OCI-LY1 (cell line): ENCODE results near the gene LRP8.

Source experiments
- H2AFZ ChIP-seq: fragments of 200-600 bp; sonication (generic), shearing (Covaris generic); 2 replicates; pipeline ENCODE4 v1.6.0; 2014; ENCODE audit warnings: antibody characterized with exemption, mild to moderate bottlenecking, low read length
- H3F3A ChIP-seq: fragments of 200-600 bp; sonication (generic), shearing (Covaris generic); 2 replicates; pipeline ENCODE4 v1.6.0; 2014; ENCODE audit warnings: mild to moderate bottlenecking, antibody characterized with exemption, low read length, moderate library complexity; ENCODE audit not compliant: insufficient read depth
- H3K27ac ChIP-seq: fragments of 200-600 bp; sonication (generic); 2 replicates; pipeline ENCODE4 v1.5.1; 2014; ENCODE audit warnings: low read length, mixed run types, mild to moderate bottlenecking, low read depth; ENCODE audit not compliant: poor library complexity, severe bottlenecking
- H3K27me3 ChIP-seq: fragments of 200-600 bp; sonication (generic); 2 replicates; pipeline ENCODE4 v1.6.0; 2014; ENCODE audit warnings: antibody characterized with exemption, mild to moderate bottlenecking, low read length, moderate library complexity; ENCODE audit not compliant: insufficient read depth
- H3K36me3 ChIP-seq: fragments of 200-600 bp; sonication (generic); 2 replicates; pipeline ENCODE4 v1.6.1; 2014; ENCODE audit warnings: mild to moderate bottlenecking, antibody characterized with exemption, low read length, moderate library complexity, mixed read lengths; ENCODE audit not compliant: insufficient read depth
- H3K4me1 ChIP-seq: fragments of 200-600 bp; sonication (generic); 2 replicates; pipeline ENCODE4 v1.5.1; 2014; ENCODE audit warnings: mild to moderate bottlenecking, low read length, moderate library complexity; ENCODE audit not compliant: insufficient read depth, severe bottlenecking
- H3K4me2 ChIP-seq: fragments of 200-600 bp; sonication (generic), shearing (Covaris generic); 2 replicates; pipeline ENCODE4 v1.6.1; 2014; ENCODE audit warnings: low read length
- H3K4me3 ChIP-seq: fragments of 200-600 bp; sonication (generic); 2 replicates; pipeline ENCODE4 v1.5.1; 2014; ENCODE audit warnings: low read length, low read depth, mild to moderate bottlenecking, mixed read lengths; ENCODE audit not compliant: poor library complexity, severe bottlenecking
- H3K79me2 ChIP-seq: fragments of 200-600 bp; shearing (Covaris generic); 2 replicates; pipeline ENCODE4 v1.6.1; 2016; ENCODE audit warnings: mixed run types, low read length, mixed read lengths; ENCODE audit not compliant: insufficient read depth
- H3K9ac ChIP-seq: fragments of 200-600 bp; sonication (generic), shearing (Covaris generic); 2 replicates; pipeline ENCODE4 v1.6.1; 2014; ENCODE audit warnings: mild to moderate bottlenecking, low read length, mixed read lengths
- H3K9me2 ChIP-seq: fragments of 200-600 bp; sonication (generic), shearing (Covaris generic); 2 replicates; pipeline ENCODE4 v1.6.1; 2014; ENCODE audit warnings: low read depth, mild to moderate bottlenecking, low read length, mixed read lengths
- H3K9me3 ChIP-seq: fragments of 200-600 bp; shearing (Covaris generic); 2 replicates; pipeline ENCODE4 v1.6.1; 2014; ENCODE audit warnings: low read length, mixed read lengths
- H4K20me1 ChIP-seq: fragments of 200-600 bp; sonication (generic), shearing (Covaris generic); 2 replicates; pipeline ENCODE4 v1.6.0; 2016; ENCODE audit warnings: mild to moderate bottlenecking, low read length; ENCODE audit not compliant: insufficient read depth
- EZH2 ChIP-seq: fragments of 200-600 bp; sonication (generic), shearing (Covaris generic); IDR thresholded peaks from 2 replicates; pipeline ENCODE4 v1.8.0; 2017; ENCODE audit warnings: borderline replicate concordance, mixed run types, mild to moderate bottlenecking, antibody characterized with exemption, low read length, moderate library complexity, mixed read lengths
- TF ChIP-seq, protein P1 (sequence below): fragments of 200-600 bp; sonication (generic), shearing (Covaris generic); IDR thresholded peaks from 2 replicates; pipeline ENCODE4 v1.5.1; 2017; ENCODE audit warnings: mild to moderate bottlenecking, antibody characterized with exemption, low read length, moderate library complexity, mixed read lengths

Gene LRP8

DNA sequence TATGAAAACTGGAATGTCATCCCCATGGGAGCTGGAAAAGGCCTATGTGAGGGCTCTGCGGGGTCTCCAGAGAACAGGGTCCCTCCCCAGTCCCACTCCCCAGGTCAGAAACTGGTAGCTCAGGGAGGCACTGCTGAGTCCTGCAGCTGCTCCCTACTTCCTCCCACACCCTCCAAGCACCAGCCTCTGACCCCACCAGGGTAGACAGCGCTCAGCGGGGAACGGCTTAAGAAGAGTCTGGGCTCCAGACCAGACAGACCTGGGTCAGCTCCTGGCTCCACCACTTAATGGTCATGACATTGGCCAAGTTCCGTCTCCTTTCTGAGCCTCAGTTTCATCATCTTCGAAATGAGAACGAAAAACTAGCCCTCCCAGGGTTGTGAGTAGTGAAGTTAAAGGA lies 7.2 kb downstream of the LRP8 start:
- H3K4me2 ChIP-seq = no peak overlapping the region
- peaks cover 92% of the 10 kb centered on the region for H3K36me3 ChIP-seq
- no peak for TF ChIP-seq EZH2
- TF ChIP-seq, protein P1, sequence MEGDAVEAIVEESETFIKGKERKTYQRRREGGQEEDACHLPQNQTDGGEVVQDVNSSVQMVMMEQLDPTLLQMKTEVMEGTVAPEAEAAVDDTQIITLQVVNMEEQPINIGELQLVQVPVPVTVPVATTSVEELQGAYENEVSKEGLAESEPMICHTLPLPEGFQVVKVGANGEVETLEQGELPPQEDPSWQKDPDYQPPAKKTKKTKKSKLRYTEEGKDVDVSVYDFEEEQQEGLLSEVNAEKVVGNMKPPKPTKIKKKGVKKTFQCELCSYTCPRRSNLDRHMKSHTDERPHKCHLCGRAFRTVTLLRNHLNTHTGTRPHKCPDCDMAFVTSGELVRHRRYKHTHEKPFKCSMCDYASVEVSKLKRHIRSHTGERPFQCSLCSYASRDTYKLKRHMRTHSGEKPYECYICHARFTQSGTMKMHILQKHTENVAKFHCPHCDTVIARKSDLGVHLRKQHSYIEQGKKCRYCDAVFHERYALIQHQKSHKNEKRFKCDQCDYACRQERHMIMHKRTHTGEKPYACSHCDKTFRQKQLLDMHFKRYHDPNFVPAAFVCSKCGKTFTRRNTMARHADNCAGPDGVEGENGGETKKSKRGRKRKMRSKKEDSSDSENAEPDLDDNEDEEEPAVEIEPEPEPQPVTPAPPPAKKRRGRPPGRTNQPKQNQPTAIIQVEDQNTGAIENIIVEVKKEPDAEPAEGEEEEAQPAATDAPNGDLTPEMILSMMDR = no peak
- no peak overlapping the region for H3K4me3 ChIP-seq
- H3K79me2 ChIP-seq = peaks cover 17% of the 10 kb centered on the region
- H3K9me2 ChIP-seq = no peaks in the 10 kb centered on the region
- H4K20me1 ChIP-seq = no peaks in the 10 kb centered on the region
- no peak overlapping the region for H2AFZ ChIP-seq
- H3F3A ChIP-seq = no peaks in the 10 kb centered on the region
- no peaks in the 10 kb centered on the region for H3K27me3 ChIP-seq
- H3K9me3 ChIP-seq = no peaks in the 10 kb centered on the region
- H3K27ac ChIP-seq = no peak overlapping the region
- H3K9ac ChIP-seq = no peak overlapping the region
- peaks cover 14% of the 10 kb centered on the region for H3K4me1 ChIP-seq

DNA sequence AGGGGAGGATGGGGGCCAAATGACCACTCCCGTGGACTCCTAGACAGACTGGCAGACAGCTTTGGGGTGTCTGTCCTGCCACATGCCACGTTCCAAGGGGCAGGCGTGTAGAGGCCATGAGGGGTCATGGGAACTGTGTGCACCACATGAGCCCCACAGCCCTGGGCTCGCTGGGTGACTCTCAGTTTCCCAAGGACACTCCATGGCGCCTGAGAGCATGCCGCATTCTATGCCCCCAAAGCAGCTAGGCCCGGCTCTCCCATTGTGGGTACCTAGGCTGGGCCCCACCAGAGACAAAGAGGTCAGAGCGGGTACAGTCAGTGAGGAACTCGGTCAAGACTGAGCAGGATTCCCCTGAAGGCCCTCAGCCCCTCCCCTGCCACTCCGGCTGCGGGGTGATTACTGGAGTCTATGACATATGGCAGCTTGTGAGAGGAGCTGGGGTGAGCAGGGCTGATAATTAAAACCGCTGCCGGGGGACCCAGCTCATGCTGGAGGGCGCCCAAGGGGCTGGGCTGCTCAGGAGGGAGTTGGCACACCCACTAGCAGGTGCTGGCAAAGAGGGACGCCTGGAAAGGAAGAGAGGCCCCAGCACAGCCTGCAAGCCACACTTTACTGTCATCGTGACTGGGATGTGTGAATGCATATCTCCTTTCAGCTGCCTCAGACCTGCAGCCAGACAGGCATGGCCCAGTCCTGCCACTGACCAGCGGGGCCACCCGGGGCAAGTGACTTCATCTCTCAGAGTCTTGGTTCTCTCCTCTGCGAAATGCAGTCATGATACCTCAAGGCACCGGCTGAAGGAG lies 8.4 kb downstream of the LRP8 start:
- Histone ChIP-seq H3K79me2 (peaks cover 5% of the 10 kb centered on the region; the same call in 1 of the 2 replicates), H3K9ac (no peak overlapping the region), H3K27me3 (no peaks in the 10 kb centered on the region), H2AFZ (no peak overlapping the region), H3K9me3 (no peaks in the 10 kb centered on the region), H3K4me3 (no peak overlapping the region), H3K9me2 (no peaks in the 10 kb centered on the region), H3F3A (no peaks in the 10 kb centered on the region), H3K4me2 (no peak overlapping the region), H4K20me1 (no peaks in the 10 kb centered on the region), H3K27ac (no peak overlapping the region), H3K4me1 (peaks cover 3% of the 10 kb centered on the region), H3K36me3 (peaks cover 92% of the 10 kb centered on the region)
- no peak for TF ChIP-seq EZH2
- TF ChIP-seq, protein P1 = no peak

- no peak overlapping the region for H3K27ac ChIP-seq
- no peaks in the 10 kb centered on the region for H3K9me2 ChIP-seq
- H3K9ac ChIP-seq = no peak overlapping the region
- peaks cover 3% of the 10 kb centered on the region for H3K4me1 ChIP-seq
- no peaks in the 10 kb centered on the region for H3K27me3 ChIP-seq
- TF ChIP-seq EZH2 = no peak
- TF ChIP-seq, protein P1 = no peak
- H3K4me2 ChIP-seq = no peak overlapping the region
- no peak overlapping the region for H3K4me3 ChIP-seq
- H3K79me2 ChIP-seq = no peaks in the 10 kb centered on the region; the same call in 1 of the 2 replicates
- no peaks in the 10 kb centered on the region for H3K9me3 ChIP-seq
- H4K20me1 ChIP-seq = no peaks in the 10 kb centered on the region
- no peaks in the 10 kb centered on the region for H3F3A ChIP-seq
- H3K36me3 ChIP-seq = peaks cover 92% of the 10 kb centered on the region
- no peak overlapping the region for H2AFZ ChIP-seq
Observed at GRCh38 chr1:53317646-53318539, 10.0 kb downstream of the LRP8 start.
